HepG2 (cell line): Measurements from ENCODE around the gene POLRMT. TPM values are rescaled to one million over a fixed set of nuclear protein-coding genes. Genes with fewer than 3 reads are reported as not detected.

Experiments used
- ASH2L ChIP-seq: fragments of 300-600, 200-600 bp; sonication (generic); IDR thresholded peaks from 2 replicates; pipeline ENCODE4 v1.7.0; 2017; ENCODE audit warnings: low read depth, mild to moderate bottlenecking, moderate library complexity, mixed read lengths, low read length; ENCODE audit not compliant: insufficient read length
- MTA1 ChIP-seq: sonication (generic); formaldehyde crosslinking; IDR thresholded peaks from 2 replicates; pipeline ENCODE4 v1.4.0; 2020; ENCODE audit warnings: missing genetic modification reagents, mild to moderate bottlenecking, borderline replicate concordance
- NFIC ChIP-seq: IDR thresholded peaks from 2 replicates; pipeline ENCODE4 v1.6.1; 2012; ENCODE audit warnings: mild to moderate bottlenecking, low read length, inconsistent platforms
- PHF5A ChIP-seq: IDR thresholded peaks from one replicate; pipeline ENCODE4 v1.6.1; 2018; ENCODE audit warnings: low read depth, missing genetic modification reagents; ENCODE audit not compliant: unreplicated experiment
- ZNF382 ChIP-seq: sonication (generic); formaldehyde crosslinking; IDR thresholded peaks from 2 replicates; pipeline ENCODE4 v1.5.0; 2020; ENCODE audit warnings: missing genetic modification reagents, mild to moderate bottlenecking, borderline replicate concordance
- ZNF75D ChIP-seq: sonication (generic); formaldehyde crosslinking; IDR thresholded peaks from 2 replicates; pipeline ENCODE4 v1.8.1; 2023; ENCODE audit warnings: missing genetic modification reagents, mild to moderate bottlenecking, borderline replicate concordance
- polyA plus RNA-seq, 8 experiments: library from polyadenylated mRNA; depleted of rRNA in 3 of 8; stranded (reverse) in 7 of 8; unstranded in 1 of 8; fragments of >200 nt; fragmentation: Illumina TruSeq in 4 of 8; extraction: Trizol in 4 of 8; gene quantifications; 2 replicates each; pipeline versions ENCODE4 v1.2.1 to v1.2.3, GENCODE V29; 2011 to 2016; ENCODE audit warnings: low read depth in 4 of 8, missing spikeins in 1 of 8, mixed read lengths in 1 of 8; ENCODE audit not compliant: insufficient read depth in 1 of 8
- total RNA-seq, 5 experiments: library from RNA; depleted of rRNA; stranded (reverse); fragments of >200 nt; fragmentation: Illumina TruSeq; extraction: Trizol; gene quantifications; 2 replicates each; pipeline ENCODE4 v1.2.3, GENCODE V29; 2016; ENCODE audit warnings: low read depth in 1 of 5
- TF ChIP-seq, protein P1 (sequence below): sonication (generic); formaldehyde crosslinking; IDR thresholded peaks from 2 replicates; pipeline ENCODE4 v1.4.0; 2020; ENCODE audit warnings: missing genetic modification reagents
- TF ChIP-seq, protein P2 (sequence below): sonication (generic); IDR thresholded peaks from 2 replicates; pipeline ENCODE4 v1.6.1; 2016; ENCODE audit warnings: low read depth, borderline replicate concordance
- TF ChIP-seq, protein P3 (sequence below): sonication (generic); formaldehyde crosslinking; IDR thresholded peaks from 2 replicates; pipeline ENCODE4 v1.5.0; 2020; ENCODE audit warnings: missing genetic modification reagents
- TF ChIP-seq, protein P4 (sequence below): sonication (generic); formaldehyde crosslinking; IDR thresholded peaks from 2 replicates; pipeline ENCODE4 v1.5.1; 2020; ENCODE audit warnings: missing genetic modification reagents, mild to moderate bottlenecking, borderline replicate concordance
- TF ChIP-seq, protein P5 (sequence below), 2 experiments: fragments of 450-650 bp in 1 of 2; sonication (generic) in 1 of 2; formaldehyde crosslinking; IDR thresholded peaks; 2 replicates each; pipeline versions ENCODE4 v1.5.0 to v1.8.0; 2020 to 2022; ENCODE audit warnings: mild to moderate bottlenecking in 1 of 2, missing genetic modification reagents in 1 of 2
- TF ChIP-seq, protein P6 (sequence below): sonication (generic); formaldehyde crosslinking; IDR thresholded peaks from 2 replicates; pipeline ENCODE4 v1.5.0; 2020; ENCODE audit warnings: mild to moderate bottlenecking, missing genetic modification reagents

The POLRMT gene
- total and polyA plus RNA-seq, 2 of the 13 experiments (the other 11 are each of a cell fraction or from before 2014, with no cell fraction given) = 78.0 to 101 TPM

DNA sequence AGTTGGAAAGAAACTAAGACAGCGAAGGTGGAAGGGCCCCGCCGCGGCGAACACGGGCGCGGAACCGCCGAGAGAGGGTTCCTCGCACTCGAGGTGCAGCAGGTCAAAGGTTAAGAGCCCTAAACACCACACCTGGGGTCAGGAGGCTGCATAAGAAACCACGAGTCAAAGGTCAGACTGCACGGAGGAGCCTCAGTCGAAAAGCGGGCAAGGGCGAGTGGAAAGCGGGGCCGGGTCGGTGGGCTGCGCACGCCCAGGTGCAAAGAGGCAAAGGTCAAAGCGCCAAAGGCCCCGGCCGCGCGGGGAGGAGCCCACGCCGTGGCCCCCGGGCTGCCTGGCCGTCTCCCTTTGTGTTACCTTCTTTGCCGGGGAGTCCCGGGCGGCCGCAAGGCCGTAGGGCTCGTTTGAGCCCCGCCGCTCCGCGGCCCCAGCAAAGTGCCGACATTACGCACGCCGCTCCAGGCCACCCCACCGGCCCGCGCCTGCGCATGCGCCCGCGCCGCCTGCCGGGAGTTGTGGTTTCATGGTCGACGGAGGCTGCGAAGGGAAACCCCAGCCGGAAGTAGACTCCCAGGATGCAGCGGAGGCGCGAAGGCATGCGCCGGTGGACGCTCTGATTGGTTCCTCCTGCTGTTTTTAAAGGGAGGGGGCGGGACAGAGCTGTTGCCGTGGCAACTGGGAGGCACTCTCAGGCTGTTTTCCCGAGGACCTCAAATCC, at the start of gene POLRMT (continued):
- TF ChIP-seq, protein P1, sequence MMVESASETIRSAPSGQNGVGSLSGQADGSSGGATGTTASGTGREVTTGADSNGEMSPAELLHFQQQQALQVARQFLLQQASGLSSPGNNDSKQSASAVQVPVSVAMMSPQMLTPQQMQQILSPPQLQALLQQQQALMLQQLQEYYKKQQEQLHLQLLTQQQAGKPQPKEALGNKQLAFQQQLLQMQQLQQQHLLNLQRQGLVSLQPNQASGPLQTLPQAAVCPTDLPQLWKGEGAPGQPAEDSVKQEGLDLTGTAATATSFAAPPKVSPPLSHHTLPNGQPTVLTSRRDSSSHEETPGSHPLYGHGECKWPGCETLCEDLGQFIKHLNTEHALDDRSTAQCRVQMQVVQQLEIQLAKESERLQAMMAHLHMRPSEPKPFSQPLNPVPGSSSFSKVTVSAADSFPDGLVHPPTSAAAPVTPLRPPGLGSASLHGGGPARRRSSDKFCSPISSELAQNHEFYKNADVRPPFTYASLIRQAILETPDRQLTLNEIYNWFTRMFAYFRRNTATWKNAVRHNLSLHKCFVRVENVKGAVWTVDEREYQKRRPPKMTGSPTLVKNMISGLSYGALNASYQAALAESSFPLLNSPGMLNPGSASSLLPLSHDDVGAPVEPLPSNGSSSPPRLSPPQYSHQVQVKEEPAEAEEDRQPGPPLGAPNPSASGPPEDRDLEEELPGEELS (CRISPR knock-in tag) = no peak
- TF ChIP-seq ASH2L (peak; percentile 74), MTA1 (CRISPR knock-in tag) (peak; percentile 42; the same call in 1 of the 2 replicates), ZNF75D (CRISPR knock-in tag) (no peak), NFIC (no peak), PHF5A (CRISPR knock-in tag) (no peak), ZNF382 (no peak)
- TF ChIP-seq, protein P2, sequence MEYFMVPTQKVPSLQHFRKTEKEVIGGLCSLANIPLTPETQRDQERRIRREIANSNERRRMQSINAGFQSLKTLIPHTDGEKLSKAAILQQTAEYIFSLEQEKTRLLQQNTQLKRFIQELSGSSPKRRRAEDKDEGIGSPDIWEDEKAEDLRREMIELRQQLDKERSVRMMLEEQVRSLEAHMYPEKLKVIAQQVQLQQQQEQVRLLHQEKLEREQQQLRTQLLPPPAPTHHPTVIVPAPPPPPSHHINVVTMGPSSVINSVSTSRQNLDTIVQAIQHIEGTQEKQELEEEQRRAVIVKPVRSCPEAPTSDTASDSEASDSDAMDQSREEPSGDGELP = no peak
- TF ChIP-seq, protein P3, sequence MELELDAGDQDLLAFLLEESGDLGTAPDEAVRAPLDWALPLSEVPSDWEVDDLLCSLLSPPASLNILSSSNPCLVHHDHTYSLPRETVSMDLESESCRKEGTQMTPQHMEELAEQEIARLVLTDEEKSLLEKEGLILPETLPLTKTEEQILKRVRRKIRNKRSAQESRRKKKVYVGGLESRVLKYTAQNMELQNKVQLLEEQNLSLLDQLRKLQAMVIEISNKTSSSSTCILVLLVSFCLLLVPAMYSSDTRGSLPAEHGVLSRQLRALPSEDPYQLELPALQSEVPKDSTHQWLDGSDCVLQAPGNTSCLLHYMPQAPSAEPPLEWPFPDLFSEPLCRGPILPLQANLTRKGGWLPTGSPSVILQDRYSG (CRISPR knock-in tag) = no peak; the same call in 1 of the 2 replicates
- TF ChIP-seq, protein P4, sequence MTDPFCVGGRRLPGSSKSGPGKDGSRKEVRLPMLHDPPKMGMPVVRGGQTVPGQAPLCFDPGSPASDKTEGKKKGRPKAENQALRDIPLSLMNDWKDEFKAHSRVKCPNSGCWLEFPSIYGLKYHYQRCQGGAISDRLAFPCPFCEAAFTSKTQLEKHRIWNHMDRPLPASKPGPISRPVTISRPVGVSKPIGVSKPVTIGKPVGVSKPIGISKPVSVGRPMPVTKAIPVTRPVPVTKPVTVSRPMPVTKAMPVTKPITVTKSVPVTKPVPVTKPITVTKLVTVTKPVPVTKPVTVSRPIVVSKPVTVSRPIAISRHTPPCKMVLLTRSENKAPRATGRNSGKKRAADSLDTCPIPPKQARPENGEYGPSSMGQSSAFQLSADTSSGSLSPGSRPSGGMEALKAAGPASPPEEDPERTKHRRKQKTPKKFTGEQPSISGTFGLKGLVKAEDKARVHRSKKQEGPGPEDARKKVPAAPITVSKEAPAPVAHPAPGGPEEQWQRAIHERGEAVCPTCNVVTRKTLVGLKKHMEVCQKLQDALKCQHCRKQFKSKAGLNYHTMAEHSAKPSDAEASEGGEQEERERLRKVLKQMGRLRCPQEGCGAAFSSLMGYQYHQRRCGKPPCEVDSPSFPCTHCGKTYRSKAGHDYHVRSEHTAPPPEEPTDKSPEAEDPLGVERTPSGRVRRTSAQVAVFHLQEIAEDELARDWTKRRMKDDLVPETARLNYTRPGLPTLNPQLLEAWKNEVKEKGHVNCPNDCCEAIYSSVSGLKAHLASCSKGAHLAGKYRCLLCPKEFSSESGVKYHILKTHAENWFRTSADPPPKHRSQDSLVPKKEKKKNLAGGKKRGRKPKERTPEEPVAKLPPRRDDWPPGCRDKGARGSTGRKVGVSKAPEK = no peak
- TF ChIP-seq, protein P5, sequence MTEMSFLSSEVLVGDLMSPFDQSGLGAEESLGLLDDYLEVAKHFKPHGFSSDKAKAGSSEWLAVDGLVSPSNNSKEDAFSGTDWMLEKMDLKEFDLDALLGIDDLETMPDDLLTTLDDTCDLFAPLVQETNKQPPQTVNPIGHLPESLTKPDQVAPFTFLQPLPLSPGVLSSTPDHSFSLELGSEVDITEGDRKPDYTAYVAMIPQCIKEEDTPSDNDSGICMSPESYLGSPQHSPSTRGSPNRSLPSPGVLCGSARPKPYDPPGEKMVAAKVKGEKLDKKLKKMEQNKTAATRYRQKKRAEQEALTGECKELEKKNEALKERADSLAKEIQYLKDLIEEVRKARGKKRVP (CRISPR knock-in tag; IDR thresholded peaks at IDR 0.05) = 0 out of 4 replicates have a peak, but pooled peaks of 1 of the 2 experiments have one; percentile 14
- TF ChIP-seq, protein P6, sequence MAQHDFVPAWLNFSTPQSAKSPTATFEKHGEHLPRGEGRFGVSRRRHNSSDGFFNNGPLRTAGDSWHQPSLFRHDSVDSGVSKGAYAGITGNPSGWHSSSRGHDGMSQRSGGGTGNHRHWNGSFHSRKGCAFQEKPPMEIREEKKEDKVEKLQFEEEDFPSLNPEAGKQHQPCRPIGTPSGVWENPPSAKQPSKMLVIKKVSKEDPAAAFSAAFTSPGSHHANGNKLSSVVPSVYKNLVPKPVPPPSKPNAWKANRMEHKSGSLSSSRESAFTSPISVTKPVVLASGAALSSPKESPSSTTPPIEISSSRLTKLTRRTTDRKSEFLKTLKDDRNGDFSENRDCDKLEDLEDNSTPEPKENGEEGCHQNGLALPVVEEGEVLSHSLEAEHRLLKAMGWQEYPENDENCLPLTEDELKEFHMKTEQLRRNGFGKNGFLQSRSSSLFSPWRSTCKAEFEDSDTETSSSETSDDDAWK (CRISPR knock-in tag) = no peak
